HepG2 (cell line): Measurements from ENCODE around the gene QDPR. TPM values are rescaled to one million over a fixed set of nuclear protein-coding genes. Genes with fewer than 3 reads are reported as not detected.
A peak's percentile ranks its signal among the peaks of the same experiment; 100 is the strongest.

Experiments used
- AFF4 ChIP-seq: sonication (generic); formaldehyde crosslinking; IDR thresholded peaks from 2 replicates; pipeline ENCODE4 v1.4.0; 2020; ENCODE audit warnings: missing genetic modification reagents
- ARID5B ChIP-seq: IDR thresholded peaks from 2 replicates; pipeline ENCODE4 v1.4.0; 2020; ENCODE audit warnings: mild to moderate bottlenecking, missing genetic modification reagents
- CENPX ChIP-seq: sonication (generic); formaldehyde crosslinking; IDR thresholded peaks from 2 replicates; pipeline ENCODE4 v1.9.0; 2021; ENCODE audit warnings: mild to moderate bottlenecking, missing genetic modification reagents, moderate library complexity
- FOSL1 ChIP-seq: sonication (generic); formaldehyde crosslinking; IDR thresholded peaks from 2 replicates; pipeline ENCODE4 v1.9.0; 2021; ENCODE audit warnings: missing genetic modification reagents, borderline replicate concordance
- FOXK1 ChIP-seq: sonication (generic); formaldehyde crosslinking; IDR thresholded peaks from 2 replicates; pipeline ENCODE4 v1.4.0; 2020; ENCODE audit warnings: low read depth, missing genetic modification reagents, borderline replicate concordance
- KDM3A ChIP-seq: IDR thresholded peaks from 2 replicates; pipeline ENCODE4 v1.6.1; 2018; ENCODE audit warnings: low read depth, missing compliant biosample characterization
- MTF2 ChIP-seq: sonication (generic); formaldehyde crosslinking; IDR thresholded peaks from 2 replicates; pipeline ENCODE4 v1.5.0; 2020; ENCODE audit warnings: missing genetic modification reagents, borderline replicate concordance
- NFIC ChIP-seq: IDR thresholded peaks from 2 replicates; pipeline ENCODE4 v1.6.1; 2012; ENCODE audit warnings: mild to moderate bottlenecking, low read length, inconsistent platforms
- RFX3 ChIP-seq: IDR thresholded peaks from 2 replicates; pipeline ENCODE4 v1.6.1; 2016; ENCODE audit warnings: missing biosample characterization, missing genetic modification reagents
- SRSF1 ChIP-seq: fragments of 200-400 bp; formaldehyde crosslinking; optimal IDR thresholded peaks from 2 replicates; pipeline ENCODE3; 2017; ENCODE audit warnings: mild to moderate bottlenecking, low read depth, low read length, moderate library complexity
- STAT5B ChIP-seq: sonication (generic); formaldehyde crosslinking; IDR thresholded peaks from 2 replicates; pipeline ENCODE4 v1.4.0; 2020; ENCODE audit warnings: missing genetic modification reagents
- SYNCRIP ChIP-seq: fragments of 200-400 bp; formaldehyde crosslinking; IDR thresholded peaks from 2 replicates; pipeline ENCODE4 v1.6.1; 2018; ENCODE audit warnings: mild to moderate bottlenecking, low read depth, low read length; ENCODE audit not compliant: insufficient read depth
- THAP11 ChIP-seq: IDR thresholded peaks from 2 replicates; pipeline ENCODE4 v1.6.1; 2016; ENCODE audit warnings: missing biosample characterization, missing genetic modification reagents
- ZBTB2 ChIP-seq: sonication (generic); formaldehyde crosslinking; IDR thresholded peaks from 2 replicates; pipeline ENCODE4 v1.8.0; 2022; ENCODE audit warnings: low read depth, missing genetic modification reagents
- ZBTB21 ChIP-seq: sonication (generic); formaldehyde crosslinking; IDR thresholded peaks from 2 replicates; pipeline ENCODE4 v1.4.0; 2020; ENCODE audit warnings: missing genetic modification reagents
- ZFP91 ChIP-seq: sonication (generic); formaldehyde crosslinking; IDR thresholded peaks from 2 replicates; pipeline ENCODE4 v1.9.0; 2022; ENCODE audit warnings: missing genetic modification reagents, mild to moderate bottlenecking, borderline replicate concordance
- ZKSCAN1 ChIP-seq: fragments of 150-350 bp; IDR thresholded peaks from 2 replicates; pipeline ENCODE4 v1.6.1; 2014; ENCODE audit warnings: low read length
- ZNF337 ChIP-seq: sonication (generic); formaldehyde crosslinking; IDR thresholded peaks from 2 replicates; pipeline ENCODE4 v1.5.1; 2020; ENCODE audit warnings: missing genetic modification reagents, low read depth, mild to moderate bottlenecking, borderline replicate concordance
- ZNF841 ChIP-seq: sonication (generic); formaldehyde crosslinking; IDR thresholded peaks from 2 replicates; pipeline ENCODE4 v1.8.1; 2023; ENCODE audit warnings: missing genetic modification reagents, borderline replicate concordance
- ZSCAN21 ChIP-seq: sonication (generic); formaldehyde crosslinking; IDR thresholded peaks from 2 replicates; pipeline ENCODE4 v1.8.0; 2022; ENCODE audit warnings: mild to moderate bottlenecking, missing genetic modification reagents, moderate library complexity, borderline replicate concordance
- polyA plus RNA-seq, 8 experiments: library from polyadenylated mRNA; depleted of rRNA in 3 of 8; stranded (reverse) in 7 of 8; unstranded in 1 of 8; fragments of >200 nt; fragmentation: Illumina TruSeq in 4 of 8; extraction: Trizol in 4 of 8; gene quantifications; 2 replicates each; pipeline versions ENCODE4 v1.2.1 to v1.2.3, GENCODE V29; 2011 to 2016; ENCODE audit warnings: low read depth in 4 of 8, missing spikeins in 1 of 8, mixed read lengths in 1 of 8; ENCODE audit not compliant: insufficient read depth in 1 of 8
- total RNA-seq, 5 experiments: library from RNA; depleted of rRNA; stranded (reverse); fragments of >200 nt; fragmentation: Illumina TruSeq; extraction: Trizol; gene quantifications; 2 replicates each; pipeline ENCODE4 v1.2.3, GENCODE V29; 2016; ENCODE audit warnings: low read depth in 1 of 5

QDPR gene
- total and polyA plus RNA-seq, 2 of the 13 experiments (the other 11 are each of a cell fraction or from before 2014, with no cell fraction given), result 9.9 to 95.5 TPM

GRCh38 chr4:17559709-17560048 is 47.8 kb upstream of the QDPR start (continued):
- TF ChIP-seq ZFP91 (CRISPR knock-in tag) (no peak), SYNCRIP (no peak), MTF2 (no peak), ZSCAN21 (CRISPR knock-in tag) (0 out of 2 replicates have a peak, but pooled peaks have one; percentile 17), FOXK1 (CRISPR knock-in tag) (no peak), NFIC (no peak), SRSF1 (no peak), RFX3 (CRISPR knock-in tag) (no peak), ZKSCAN1 (peak; percentile 96), ZBTB21 (CRISPR knock-in tag) (no peak; the same call in 1 of the 2 replicates), KDM3A (CRISPR knock-in tag) (no peak), THAP11 (no peak), ZNF841 (CRISPR knock-in tag) (no peak), CENPX (no peak), ZNF337 (CRISPR knock-in tag) (no peak), FOSL1 (no peak), ARID5B (no peak), ZBTB2 (CRISPR knock-in tag) (no peak), AFF4 (CRISPR knock-in tag) (no peak), STAT5B (CRISPR knock-in tag) (no peak)
